ENCODE data around the gene SLC19A1. TPM values are rescaled to one million over a fixed set of nuclear protein-coding genes. Genes with fewer than 3 reads are reported as not detected.

SLC19A1 gene
- total and polyA plus RNA-seq, 2 donors from 2014 or later, result 5.1 to 7.2 TPM

- Histone ChIP-seq H3K9ac (ENCODE audit: low read length in 3 of 3) (no peak overlapping the region), H3K9me3 (ENCODE audit: control insufficient read depth in 2 of 3, insufficient read depth in 1 of 3, low read length in 3 of 3) (no peaks in the 10 kb centered on the region), H3K27ac (ENCODE audit: low read depth in 2 of 2, low read length in 2 of 2) (no peak overlapping the region), H3K4me3 (ENCODE audit: low read length in 3 of 3) (no peak overlapping the region), H3K27me3 (ENCODE audit: control insufficient read depth, insufficient read depth, low read length) (no peaks in the 10 kb centered on the region), H3K36me3 (ENCODE audit: control insufficient read depth in 2 of 3, insufficient read depth in 3 of 3, low read length in 3 of 3) (peaks cover 4 to 27% (median 14%) of the 10 kb centered on the region in 3 donors), H3K4me1 (ENCODE audit: control insufficient read depth in 2 of 3, insufficient read depth in 2 of 3, low read depth in 1 of 3, low read length in 3 of 3) (no peaks in the 10 kb centered on the region)
- TF ChIP-seq, protein P1, sequence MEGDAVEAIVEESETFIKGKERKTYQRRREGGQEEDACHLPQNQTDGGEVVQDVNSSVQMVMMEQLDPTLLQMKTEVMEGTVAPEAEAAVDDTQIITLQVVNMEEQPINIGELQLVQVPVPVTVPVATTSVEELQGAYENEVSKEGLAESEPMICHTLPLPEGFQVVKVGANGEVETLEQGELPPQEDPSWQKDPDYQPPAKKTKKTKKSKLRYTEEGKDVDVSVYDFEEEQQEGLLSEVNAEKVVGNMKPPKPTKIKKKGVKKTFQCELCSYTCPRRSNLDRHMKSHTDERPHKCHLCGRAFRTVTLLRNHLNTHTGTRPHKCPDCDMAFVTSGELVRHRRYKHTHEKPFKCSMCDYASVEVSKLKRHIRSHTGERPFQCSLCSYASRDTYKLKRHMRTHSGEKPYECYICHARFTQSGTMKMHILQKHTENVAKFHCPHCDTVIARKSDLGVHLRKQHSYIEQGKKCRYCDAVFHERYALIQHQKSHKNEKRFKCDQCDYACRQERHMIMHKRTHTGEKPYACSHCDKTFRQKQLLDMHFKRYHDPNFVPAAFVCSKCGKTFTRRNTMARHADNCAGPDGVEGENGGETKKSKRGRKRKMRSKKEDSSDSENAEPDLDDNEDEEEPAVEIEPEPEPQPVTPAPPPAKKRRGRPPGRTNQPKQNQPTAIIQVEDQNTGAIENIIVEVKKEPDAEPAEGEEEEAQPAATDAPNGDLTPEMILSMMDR (IDR thresholded peaks at IDR 0.05; ENCODE audit: borderline replicate concordance, extremely low read depth, insufficient read depth), result no peak
- no peak for FAIRE-seq
- peak in 2 of 5 donors; percentile 34 to 52 for DNase-seq
- intact Hi-C loops (cut with DNase I), result no loop called here
These were observed 43.0 kb downstream of the SLC19A1 start for GRCh38 chr21:45499201-45499750.

- Histone ChIP-seq H3K27me3 (ENCODE audit: control insufficient read depth, insufficient read depth, low read length) (no peaks in the 10 kb centered on the region), H3K36me3 (ENCODE audit: control insufficient read depth in 2 of 3, insufficient read depth in 3 of 3, low read length in 3 of 3) (peaks cover 4 to 27% (median 14%) of the 10 kb centered on the region in 3 donors), H3K9me3 (ENCODE audit: control insufficient read depth in 2 of 3, insufficient read depth in 1 of 3, low read length in 3 of 3) (no peaks in the 10 kb centered on the region), H3K9ac (ENCODE audit: low read length in 3 of 3) (no peak overlapping the region), H3K4me1 (ENCODE audit: control insufficient read depth in 2 of 3, insufficient read depth in 2 of 3, low read depth in 1 of 3, low read length in 3 of 3) (no peaks in the 10 kb centered on the region), H3K4me3 (ENCODE audit: low read length in 3 of 3) (no peak overlapping the region), H3K27ac (ENCODE audit: low read depth in 2 of 2, low read length in 2 of 2) (no peak overlapping the region)
- intact Hi-C loops (cut with DNase I), result no loop called here
- DNase-seq, result peak in 1 of 5 donors; percentile 4
- TF ChIP-seq, protein P1 (IDR thresholded peaks at IDR 0.05; ENCODE audit: borderline replicate concordance, extremely low read depth, insufficient read depth), result no peak
- FAIRE-seq, result no peak
These were observed 43.6 kb downstream of the SLC19A1 start for GRCh38 chr21:45498646-45499000.

- Histone ChIP-seq H3K9me3 (ENCODE audit: control insufficient read depth in 2 of 3, insufficient read depth in 1 of 3, low read length in 3 of 3) (no peaks in the 10 kb centered on the region), H3K4me1 (ENCODE audit: control insufficient read depth in 2 of 3, insufficient read depth in 2 of 3, low read depth in 1 of 3, low read length in 3 of 3) (no peaks in the 10 kb centered on the region), H3K36me3 (ENCODE audit: control insufficient read depth in 2 of 3, insufficient read depth in 3 of 3, low read length in 3 of 3) (peaks cover 4 to 27% (median 14%) of the 10 kb centered on the region in 3 donors), H3K27ac (ENCODE audit: low read depth in 2 of 2, low read length in 2 of 2) (no peak overlapping the region), H3K4me3 (ENCODE audit: low read length in 3 of 3) (no peak overlapping the region), H3K27me3 (ENCODE audit: control insufficient read depth, insufficient read depth, low read length) (no peaks in the 10 kb centered on the region), H3K9ac (ENCODE audit: low read length in 3 of 3) (no peak overlapping the region)
- DNase-seq (peak in 2 of 5 donors; percentile 18 to 65), FAIRE-seq (no peak)
- intact Hi-C loops (cut with DNase I), result no loop called here
- TF ChIP-seq, protein P1 (IDR thresholded peaks at IDR 0.05; ENCODE audit: borderline replicate concordance, extremely low read depth, insufficient read depth), result no peak
These were observed 44.2 kb downstream of the SLC19A1 start for GRCh38 chr21:45497846-45498645.

Data from kidney (tissue), 14 donors.